Measurements from ENCODE around the gene PSMB2. TPM values are rescaled to one million over a fixed set of nuclear protein-coding genes. Genes with fewer than 3 reads are reported as not detected.

Gene PSMB2
- total RNA-seq, 2 experiments from 2014 or later = 76.4 to 78.1 TPM

DNA sequence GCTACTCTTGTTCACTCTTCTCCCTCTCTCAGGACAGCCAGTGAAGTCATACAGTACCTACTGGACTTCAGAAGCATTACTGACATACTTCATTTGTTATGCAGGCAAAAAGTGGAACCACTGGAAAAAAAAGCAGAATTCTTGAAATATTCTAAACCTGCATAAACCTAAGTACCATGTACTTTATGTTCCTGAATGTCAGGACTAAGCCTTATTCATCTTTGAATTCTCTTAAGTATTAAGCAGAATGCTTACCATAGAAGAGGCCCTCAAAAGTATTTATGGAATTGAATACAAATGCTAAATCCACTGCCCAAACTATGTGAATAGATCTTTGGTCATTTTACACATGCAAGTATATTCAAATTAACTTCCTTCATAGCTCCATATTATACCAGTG lies 7.8 kb downstream of the PSMB2 start:
- no peaks in the 10 kb centered on the region for H3K27me3 Mint-ChIP-seq
- no peak overlapping the region for H3K27ac Mint-ChIP-seq
- no peak overlapping the region for H3K4me3 Mint-ChIP-seq
- H3K9me3 Mint-ChIP-seq = no peaks in the 10 kb centered on the region
- H3K4me1 Mint-ChIP-seq = peaks cover 20% of the 10 kb centered on the region
- ChIA-PET POLR2A (interaction anchor here (0.6 kb wide), 1 partner anchor 754 kb away, joined by 3 read pairs; no protein-coding TSS in a partner anchor), CTCF (no interaction called here)
- no peak for DNase-seq
- peaks cover 64% of the 10 kb centered on the region for H3K36me3 Mint-ChIP-seq (ENCODE audit: low read depth)

DNA sequence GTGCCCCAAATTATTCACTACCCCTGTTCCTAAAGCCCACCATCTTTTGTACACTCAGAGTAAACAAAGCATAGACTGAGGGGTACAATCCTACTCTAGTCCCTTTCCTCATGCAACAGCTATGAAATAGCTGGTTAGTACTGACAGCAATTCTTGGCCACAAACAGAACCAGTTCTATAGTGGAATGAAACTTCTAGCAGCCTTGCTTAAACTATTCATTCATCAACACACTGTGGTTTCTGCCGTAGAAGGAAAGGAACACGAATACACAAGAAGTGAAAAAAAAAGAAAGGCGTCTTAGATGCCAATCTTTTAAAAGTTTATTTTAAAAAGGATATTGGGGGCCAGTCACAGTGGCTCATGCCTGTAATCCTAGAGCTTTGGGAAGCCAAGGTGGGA lies 9.9 kb downstream of the PSMB2 start:
- ChIA-PET POLR2A (no interaction called here), CTCF (no interaction called here)
- Mint-ChIP-seq H3K4me1 (peaks cover 10% of the 10 kb centered on the region), H3K36me3 (ENCODE audit: low read depth) (peaks cover 67% of the 10 kb centered on the region), H3K9me3 (no peaks in the 10 kb centered on the region), H3K4me3 (no peak overlapping the region), H3K27ac (no peak overlapping the region), H3K27me3 (no peaks in the 10 kb centered on the region)
- DNase-seq = no peak

GRCh38 chr1:35629051-35629450 lies 12.3 kb downstream of the PSMB2 start:
- DNase-seq = no peak
- H3K36me3 Mint-ChIP-seq (ENCODE audit: low read depth) = peaks cover 59% of the 10 kb centered on the region
- no peak overlapping the region for H3K27ac Mint-ChIP-seq
- peaks cover 5% of the 10 kb centered on the region for H3K4me1 Mint-ChIP-seq
- no peaks in the 10 kb centered on the region for H3K27me3 Mint-ChIP-seq
- no peaks in the 10 kb centered on the region for H3K9me3 Mint-ChIP-seq
- POLR2A ChIA-PET = interaction anchor here (1.1 to 2.5 kb wide), 3 partner anchors 8 to 51 kb away, joined by 3 to 9 read pairs (median 6); no protein-coding TSS in a partner anchor
- CTCF ChIA-PET = interaction anchor here (1.0 to 2.5 kb wide), 2 partner anchors 87 to 99 kb away, joined by 4 to 10 read pairs; no protein-coding TSS in a partner anchor
- H3K4me3 Mint-ChIP-seq = no peak overlapping the region

DNA sequence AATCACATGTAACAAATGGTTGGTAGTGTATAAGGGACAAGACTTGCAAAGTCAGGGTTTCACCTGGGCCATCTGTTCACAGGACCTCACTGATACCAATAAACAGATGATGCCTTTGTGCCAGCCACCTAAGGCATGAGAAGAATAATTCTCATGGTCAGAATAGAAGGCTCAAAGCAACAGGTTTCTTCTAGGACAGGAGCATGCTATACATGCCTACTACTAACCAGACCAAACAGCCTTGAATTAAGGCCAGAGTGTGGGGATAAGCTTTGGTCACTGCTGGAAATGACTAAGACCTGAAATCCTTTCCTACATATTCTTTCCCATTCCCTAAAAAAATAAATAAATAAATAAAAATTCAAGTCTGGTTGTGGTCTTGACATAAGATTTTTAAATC lies 17.5 kb downstream of the PSMB2 start:
- POLR2A ChIA-PET = interaction anchor here (1.0 kb wide), 1 partner anchor 13 kb away, joined by 3 read pairs; no protein-coding TSS in a partner anchor
- CTCF ChIA-PET = interaction anchor here (1.5 kb wide), 1 partner anchor 92 kb away, joined by 4 read pairs; no protein-coding TSS in a partner anchor
- peaks cover 33% of the 10 kb centered on the region for H3K36me3 Mint-ChIP-seq (ENCODE audit: low read depth)

GRCh38 chr1:35622510-35623178 lies 18.7 kb downstream of the PSMB2 start:
- POLR2A ChIA-PET = interaction anchor here (0.6 kb wide), 1 partner anchor 331 kb away, joined by 3 read pairs; no protein-coding TSS in a partner anchor
- H3K4me1 Mint-ChIP-seq = peaks cover 6% of the 10 kb centered on the region
- no peak for DNase-seq
- no peaks in the 10 kb centered on the region for H3K27me3 Mint-ChIP-seq
- no peak overlapping the region for H3K4me3 Mint-ChIP-seq
- CTCF ChIA-PET = no interaction called here
- no peaks in the 10 kb centered on the region for H3K9me3 Mint-ChIP-seq
- H3K36me3 Mint-ChIP-seq (ENCODE audit: low read depth) = peaks cover 38% of the 10 kb centered on the region
- no peak overlapping the region for H3K27ac Mint-ChIP-seq

More for the DNA sequence above, 17.5 kb downstream of the PSMB2 start:
- no peak overlapping the region for H3K4me3 Mint-ChIP-seq
- no peak overlapping the region for H3K27ac Mint-ChIP-seq
- no peaks in the 10 kb centered on the region for H3K9me3 Mint-ChIP-seq
- H3K4me1 Mint-ChIP-seq = peaks cover 3% of the 10 kb centered on the region
- no peak for DNase-seq
- no peaks in the 10 kb centered on the region for H3K27me3 Mint-ChIP-seq

GRCh38 chr1:35619237-35620121 lies 21.8 kb downstream of the PSMB2 start:
- Mint-ChIP-seq H3K27ac (no peak overlapping the region), H3K9me3 (no peaks in the 10 kb centered on the region), H3K36me3 (ENCODE audit: low read depth) (peaks cover 37% of the 10 kb centered on the region), H3K4me3 (no peak overlapping the region), H3K4me1 (peaks cover 7% of the 10 kb centered on the region), H3K27me3 (no peaks in the 10 kb centered on the region)
- DNase-seq = no peak
- ChIA-PET CTCF (interaction anchor here (0.8 to 1.0 kb wide), 2 partner anchors 96 kb away, joined by 3 read pairs; no protein-coding TSS in a partner anchor), POLR2A (interaction anchor here (1.2 to 1.7 kb wide), 2 partner anchors 95 to 150 kb away, joined by 3 to 5 read pairs; partner anchors contain the start of gene CLSPN)

- CTCF ChIA-PET = no interaction called here
- POLR2A ChIA-PET = no interaction called here
- Mint-ChIP-seq H3K27me3 (no peaks in the 10 kb centered on the region), H3K9me3 (no peaks in the 10 kb centered on the region), H3K36me3 (ENCODE audit: low read depth) (peaks cover 48% of the 10 kb centered on the region), H3K4me3 (no peak overlapping the region), H3K27ac (no peak overlapping the region), H3K4me1 (peaks cover 7% of the 10 kb centered on the region)
- DNase-seq = no peak
Observed at GRCh38 chr1:35615440-35615839, 25.9 kb downstream of the PSMB2 start.

- peaks cover 52% of the 10 kb centered on the region for H3K36me3 Mint-ChIP-seq (ENCODE audit: low read depth)
- ChIA-PET POLR2A (no interaction called here), CTCF (interaction anchor here (0.7 to 1.3 kb wide), 2 partner anchors 104 to 428 kb away, joined by 3 read pairs; no protein-coding TSS in a partner anchor)
- no peaks in the 10 kb centered on the region for H3K9me3 Mint-ChIP-seq
- no peaks in the 10 kb centered on the region for H3K27me3 Mint-ChIP-seq
- H3K4me1 Mint-ChIP-seq = peaks cover 7% of the 10 kb centered on the region
- no peak for DNase-seq
- H3K27ac Mint-ChIP-seq = no peak overlapping the region
- no peak overlapping the region for H3K4me3 Mint-ChIP-seq
Observed at GRCh38 chr1:35611655-35612054, 29.7 kb downstream of the PSMB2 start.

- H3K27ac Mint-ChIP-seq = no peak overlapping the region
- peaks cover 7% of the 10 kb centered on the region for H3K4me1 Mint-ChIP-seq
- no peaks in the 10 kb centered on the region for H3K9me3 Mint-ChIP-seq
- POLR2A ChIA-PET = interaction anchor here (0.5 kb wide), 1 partner anchor 93 kb away, joined by 3 read pairs; no protein-coding TSS in a partner anchor
- peaks cover 63% of the 10 kb centered on the region for H3K36me3 Mint-ChIP-seq (ENCODE audit: low read depth)
- H3K4me3 Mint-ChIP-seq = no peak overlapping the region
- H3K27me3 Mint-ChIP-seq = no peaks in the 10 kb centered on the region
- CTCF ChIA-PET = interaction anchor here (1.3 to 1.4 kb wide), 2 partner anchors 41 to 110 kb away, joined by 3 to 6 read pairs; no protein-coding TSS in a partner anchor
- no peak for DNase-seq
Observed at GRCh38 chr1:35605867-35606182, 35.5 kb downstream of the PSMB2 start.

DNA sequence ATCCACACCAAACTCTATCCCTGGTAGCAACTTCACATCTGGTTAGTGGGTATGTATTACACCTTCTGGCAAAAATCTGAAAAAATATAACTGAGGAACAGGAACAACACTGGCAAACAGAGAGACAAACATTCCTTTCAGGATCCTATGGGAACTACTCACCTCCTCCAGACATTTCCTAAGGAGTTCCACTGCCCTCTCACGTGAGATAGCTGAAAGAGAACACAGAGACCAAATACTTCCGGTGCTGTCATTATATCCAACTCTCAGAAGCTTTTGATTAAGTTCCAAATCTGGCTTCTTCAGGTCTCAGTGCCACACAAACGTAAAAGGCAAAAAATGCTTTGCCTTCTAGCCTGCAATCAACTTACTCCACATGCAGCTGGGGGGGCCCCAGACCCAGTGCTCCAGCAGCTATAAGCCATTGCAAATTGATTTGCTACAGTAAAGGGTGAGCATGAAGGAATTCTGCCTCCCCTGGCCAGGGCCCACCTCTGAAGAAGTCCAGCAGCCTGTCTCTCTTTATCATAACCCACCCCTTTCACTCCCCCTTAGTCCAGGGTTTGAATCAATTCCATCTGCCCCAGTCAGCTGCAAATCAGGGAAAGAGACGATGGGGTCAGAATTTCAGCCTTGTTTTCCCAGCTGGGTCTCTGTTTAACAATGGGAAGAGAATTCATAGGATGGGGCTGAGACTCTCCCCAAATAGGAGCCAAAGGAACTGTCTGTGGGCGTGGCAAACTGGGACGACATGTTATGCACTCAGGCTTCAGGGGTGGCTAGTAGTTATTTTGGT lies 36.1 kb downstream of the PSMB2 start:
- Mint-ChIP-seq H3K4me3 (no peak overlapping the region), H3K27ac (no peak overlapping the region), H3K9me3 (no peaks in the 10 kb centered on the region), H3K27me3 (no peaks in the 10 kb centered on the region), H3K4me1 (peaks cover 7% of the 10 kb centered on the region), H3K36me3 (ENCODE audit: low read depth) (peaks cover 67% of the 10 kb centered on the region)
- CTCF ChIA-PET = interaction anchor here (1.3 to 1.4 kb wide), 2 partner anchors 41 to 110 kb away, joined by 3 to 6 read pairs; no protein-coding TSS in a partner anchor
- POLR2A ChIA-PET = interaction anchor here (0.5 kb wide), 1 partner anchor 92 kb away, joined by 3 read pairs; no protein-coding TSS in a partner anchor
- no peak for DNase-seq

DNA sequence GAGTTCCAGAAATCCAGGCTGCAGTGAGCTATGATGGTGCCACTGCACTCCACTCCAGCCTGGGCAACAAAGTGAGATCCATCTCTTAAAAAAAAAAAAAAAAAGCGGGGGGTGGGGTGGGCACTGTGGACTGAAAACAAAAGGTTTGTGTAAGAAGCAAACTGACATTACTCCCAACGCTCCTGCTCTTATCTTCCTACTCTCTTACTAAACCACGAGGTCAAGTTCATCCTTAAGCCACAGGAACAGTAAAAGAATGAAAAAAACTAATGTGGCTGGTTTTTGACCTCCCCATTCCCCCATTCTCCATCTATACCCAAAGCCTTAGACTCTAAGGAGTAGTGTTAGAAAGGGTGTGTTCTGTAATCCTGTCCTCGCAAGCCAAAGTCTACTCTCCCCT lies 37.4 kb downstream of the PSMB2 start:
- Mint-ChIP-seq H3K4me3 (no peak overlapping the region), H3K4me1 (peaks cover 7% of the 10 kb centered on the region), H3K36me3 (ENCODE audit: low read depth) (peaks cover 70% of the 10 kb centered on the region), H3K9me3 (no peaks in the 10 kb centered on the region), H3K27ac (no peak overlapping the region), H3K27me3 (no peaks in the 10 kb centered on the region)
- DNase-seq = no peak
- POLR2A ChIA-PET = no interaction called here
- CTCF ChIA-PET = no interaction called here

- DNase-seq = no peak
- peaks cover 7% of the 10 kb centered on the region for H3K4me1 Mint-ChIP-seq
- H3K27me3 Mint-ChIP-seq = no peaks in the 10 kb centered on the region
- H3K4me3 Mint-ChIP-seq = no peak overlapping the region
- H3K9me3 Mint-ChIP-seq = no peaks in the 10 kb centered on the region
- ChIA-PET POLR2A (no interaction called here), CTCF (no interaction called here)
- peaks cover 68% of the 10 kb centered on the region for H3K36me3 Mint-ChIP-seq (ENCODE audit: low read depth)
- no peak overlapping the region for H3K27ac Mint-ChIP-seq
Observed at GRCh38 chr1:35603468-35603867, 37.9 kb downstream of the PSMB2 start.
